Measurements from ENCODE around the gene RTTN.
"Not testable (repeated sequence)": the region's sequence is repeated elsewhere in the genome, so short reads cannot be mapped to it uniquely, and the experiment has no call there.

The RTTN gene

GRCh38 chr18:70151614-70152013, 53.9 kb downstream of the RTTN start:
- no peak for DNase-seq (ENCODE audit: low spot score)

- peak; percentile 74 for DNase-seq (ENCODE audit: low spot score)
Observed at GRCh38 chr18:70149616-70150301, 55.7 kb downstream of the RTTN start.

- no peak for DNase-seq (ENCODE audit: low spot score)
Observed at GRCh38 chr18:70149156-70149555, 56.3 kb downstream of the RTTN start.

GRCh38 chr18:70148039-70148938, 57.2 kb downstream of the RTTN start:
- no peak for DNase-seq (ENCODE audit: low spot score)

GRCh38 chr18:70146174-70146573, 59.3 kb downstream of the RTTN start:
- DNase-seq (ENCODE audit: low spot score), result no peak

GRCh38 chr18:70142001-70142400, 63.5 kb downstream of the RTTN start:
- no peak for DNase-seq (ENCODE audit: low spot score)

GRCh38 chr18:70139138-70139537, 66.3 kb downstream of the RTTN start:
- DNase-seq (ENCODE audit: low spot score), result peak; percentile 58

GRCh38 chr18:70135604-70136003, 69.9 kb downstream of the RTTN start:
- DNase-seq (ENCODE audit: low spot score), result no peak

GRCh38 chr18:70132999-70133398, 72.5 kb downstream of the RTTN start:
- DNase-seq (ENCODE audit: low spot score), result no peak

GRCh38 chr18:70128271-70128670, 77.2 kb downstream of the RTTN start:
- no peak for DNase-seq (ENCODE audit: low spot score)

GRCh38 chr18:70127359-70127758, 78.1 kb downstream of the RTTN start:
- no peak for DNase-seq (ENCODE audit: low spot score)

GRCh38 chr18:70126832-70127231, 78.7 kb downstream of the RTTN start:
- DNase-seq (ENCODE audit: low spot score), result no peak

GRCh38 chr18:70124139-70124538, 81.3 kb downstream of the RTTN start:
- no peak for DNase-seq (ENCODE audit: low spot score)

GRCh38 chr18:70121842-70122241, 83.6 kb downstream of the RTTN start:
- no peak for DNase-seq (ENCODE audit: low spot score)

GRCh38 chr18:70116949-70117348, 88.5 kb downstream of the RTTN start:
- DNase-seq (ENCODE audit: low spot score), result no peak

GRCh38 chr18:70113511-70113910, 92.0 kb downstream of the RTTN start:
- no peak for DNase-seq (ENCODE audit: low spot score)

GRCh38 chr18:70110678-70111077, 94.8 kb downstream of the RTTN start:
- DNase-seq (ENCODE audit: low spot score), result no peak

- DNase-seq (ENCODE audit: low spot score), result no peak
Observed at GRCh38 chr18:70107091-70107490, 98.4 kb downstream of the RTTN start.

GRCh38 chr18:70102854-70103253, 102.6 kb downstream of the RTTN start:
- not testable (repeated sequence) for DNase-seq (ENCODE audit: low spot score)

GRCh38 chr18:70089858-70090257, 115.6 kb downstream of the RTTN start:
- no peak for DNase-seq (ENCODE audit: low spot score)

- DNase-seq (ENCODE audit: low spot score), result no peak
Observed at GRCh38 chr18:70086085-70086484, 119.4 kb downstream of the RTTN start.

- no peak for DNase-seq (ENCODE audit: low spot score)
Observed at GRCh38 chr18:70085641-70086040, 119.8 kb downstream of the RTTN start.

GRCh38 chr18:70082430-70082829, 123.1 kb downstream of the RTTN start:
- DNase-seq (ENCODE audit: low spot score), result peak; percentile 24
